HL-60 (cell line): ENCODE results near the gene TEX54.
"Not testable (repeated sequence)": the region's sequence is repeated elsewhere in the genome, so short reads cannot be mapped to it uniquely, and the experiment has no call there.

ENCODE experiments used
- DNase-seq, 2 experiments: peaks; one replicate each; pipeline ENCODE4 v3.0.0-alpha.2; 2010 to 2020; ENCODE audit warnings: low read depth in 1 of 2, low spot score in 1 of 2
- H3K27ac ChIP-seq: fragments of 250-450 bp; sonication (Bioruptor Pico); replicated peaks from 2 replicates; pipeline ENCODE4 v1.5.1; 2020; ENCODE audit warnings: mild to moderate bottlenecking, moderate library complexity
- H3K27me3 ChIP-seq: fragments of 250-450 bp; sonication (Bioruptor Pico); 2 replicates; pipeline ENCODE4 v1.5.1; 2021; ENCODE audit warnings: mild to moderate bottlenecking, moderate library complexity; ENCODE audit not compliant: insufficient read depth, poor library complexity, severe bottlenecking
- H3K4me3 ChIP-seq: replicated peaks from 2 replicates; pipeline ENCODE4 v1.5.1; 2011; ENCODE audit warnings: mild to moderate bottlenecking, control low read depth, low read length; ENCODE audit not compliant: insufficient read depth
- CTCF ChIP-seq: IDR thresholded peaks from one replicate; pipeline ENCODE4 v1.5.1; 2011; ENCODE audit warnings: low read length, control low read depth, inconsistent platforms; ENCODE audit not compliant: insufficient read depth
- GABPA ChIP-seq: IDR thresholded peaks from 2 replicates; pipeline ENCODE4 v1.6.1; 2012; ENCODE audit warnings: low read depth
- POLR2AphosphoS5 ChIP-seq: IDR thresholded peaks from 2 replicates; pipeline ENCODE4 v1.6.1; 2012; ENCODE audit warnings: low read depth
- SPI1 ChIP-seq: IDR thresholded peaks from 2 replicates; pipeline ENCODE4 v1.6.1; 2012; ENCODE audit warnings: low read depth, mild to moderate bottlenecking, borderline replicate concordance
- TF ChIP-seq, protein P1 (sequence below): IDR thresholded peaks from 2 replicates; pipeline ENCODE4 v1.6.1; 2012; ENCODE audit warnings: low read depth; ENCODE audit not compliant: insufficient replicate concordance

TEX54 gene

GRCh38 chr11:62835336-62835735 lies 2.7 kb upstream of the TEX54 start:
- no peak for DNase-seq
- TF ChIP-seq, protein P1, sequence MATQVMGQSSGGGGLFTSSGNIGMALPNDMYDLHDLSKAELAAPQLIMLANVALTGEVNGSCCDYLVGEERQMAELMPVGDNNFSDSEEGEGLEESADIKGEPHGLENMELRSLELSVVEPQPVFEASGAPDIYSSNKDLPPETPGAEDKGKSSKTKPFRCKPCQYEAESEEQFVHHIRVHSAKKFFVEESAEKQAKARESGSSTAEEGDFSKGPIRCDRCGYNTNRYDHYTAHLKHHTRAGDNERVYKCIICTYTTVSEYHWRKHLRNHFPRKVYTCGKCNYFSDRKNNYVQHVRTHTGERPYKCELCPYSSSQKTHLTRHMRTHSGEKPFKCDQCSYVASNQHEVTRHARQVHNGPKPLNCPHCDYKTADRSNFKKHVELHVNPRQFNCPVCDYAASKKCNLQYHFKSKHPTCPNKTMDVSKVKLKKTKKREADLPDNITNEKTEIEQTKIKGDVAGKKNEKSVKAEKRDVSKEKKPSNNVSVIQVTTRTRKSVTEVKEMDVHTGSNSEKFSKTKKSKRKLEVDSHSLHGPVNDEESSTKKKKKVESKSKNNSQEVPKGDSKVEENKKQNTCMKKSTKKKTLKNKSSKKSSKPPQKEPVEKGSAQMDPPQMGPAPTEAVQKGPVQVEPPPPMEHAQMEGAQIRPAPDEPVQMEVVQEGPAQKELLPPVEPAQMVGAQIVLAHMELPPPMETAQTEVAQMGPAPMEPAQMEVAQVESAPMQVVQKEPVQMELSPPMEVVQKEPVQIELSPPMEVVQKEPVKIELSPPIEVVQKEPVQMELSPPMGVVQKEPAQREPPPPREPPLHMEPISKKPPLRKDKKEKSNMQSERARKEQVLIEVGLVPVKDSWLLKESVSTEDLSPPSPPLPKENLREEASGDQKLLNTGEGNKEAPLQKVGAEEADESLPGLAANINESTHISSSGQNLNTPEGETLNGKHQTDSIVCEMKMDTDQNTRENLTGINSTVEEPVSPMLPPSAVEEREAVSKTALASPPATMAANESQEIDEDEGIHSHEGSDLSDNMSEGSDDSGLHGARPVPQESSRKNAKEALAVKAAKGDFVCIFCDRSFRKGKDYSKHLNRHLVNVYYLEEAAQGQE: no peak
- no peak for TF ChIP-seq CTCF
- TF ChIP-seq GABPA: no peak
- TF ChIP-seq SPI1: no peak
- no peak for TF ChIP-seq POLR2AphosphoS5
- Histone ChIP-seq H3K27me3 (no peaks in the 10 kb centered on the region), H3K4me3 (no peak overlapping the region), H3K27ac (no peak overlapping the region)

GRCh38 chr11:62831520-62832335 lies 913 bp downstream of the TEX54 start, which contains the start of gene STX5:
Gene STX5 (minus strand): TSS chr11:62832051. CDS start chr11:62831243, 808 bp downstream.
- peak within 1 kb of the TSS; percentile 92 for H3K27ac ChIP-seq
- H3K4me3 ChIP-seq: peak within 1 kb of the TSS; percentile 94
- TF ChIP-seq SPI1: peak; percentile 65; the same call in 1 of the 2 replicates
- no peak for TF ChIP-seq CTCF
- TF ChIP-seq, protein P1: peak; percentile 44
- peak; percentile 92 for TF ChIP-seq GABPA
- peak; percentile 96 to 99 for DNase-seq
- no peaks in the 10 kb centered on the region for H3K27me3 ChIP-seq

- TF ChIP-seq, protein P1: no peak
- no peak for TF ChIP-seq SPI1
- TF ChIP-seq POLR2AphosphoS5: no peak
- no peak for TF ChIP-seq CTCF
- TF ChIP-seq GABPA: no peak
- peak overlapping the region; percentile 92 for H3K27ac ChIP-seq
- H3K4me3 ChIP-seq: peak overlapping the region; percentile 94
- DNase-seq: no peak
- no peaks in the 10 kb centered on the region for H3K27me3 ChIP-seq
Observed at GRCh38 chr11:62830904-62831519, 1.6 kb downstream of the TEX54 start.

- H3K27ac ChIP-seq, H3K27me3 ChIP-seq, DNase-seq, H3K4me3 ChIP-seq: not testable (repeated sequence)
Observed at GRCh38 chr11:62828130-62828529, 4.5 kb downstream of the TEX54 start.
